ENCODE results near the gene PRXL2B.
"Not testable (repeated sequence)": the region's sequence is repeated elsewhere in the genome, so short reads cannot be mapped to it uniquely, and the experiment has no call there.

PRXL2B gene

GRCh38 chr1:2550309-2550861 is 36.2 kb upstream of the PRXL2B start:
- not testable (repeated sequence) for DNase-seq (ENCODE audit: low read depth)

- DNase-seq (ENCODE audit: low read depth), result not testable (repeated sequence)
Measured at GRCh38 chr1:2551544-2551943, 35.0 kb upstream of the PRXL2B start.

- DNase-seq (ENCODE audit: low read depth), result no peak
Measured at GRCh38 chr1:2552189-2552588, 34.4 kb upstream of the PRXL2B start.

GRCh38 chr1:2553076-2553475 is 33.5 kb upstream of the PRXL2B start:
- DNase-seq (ENCODE audit: low read depth), result not testable (repeated sequence)

GRCh38 chr1:2553871-2554620 is 32.5 kb upstream of the PRXL2B start:
- no peak for DNase-seq (ENCODE audit: low read depth)

- DNase-seq (ENCODE audit: low read depth), result no peak
Measured at GRCh38 chr1:2554621-2555387, 31.8 kb upstream of the PRXL2B start.

- no peak for DNase-seq (ENCODE audit: low read depth)
Measured at GRCh38 chr1:2555634-2556276, 30.8 kb upstream of the PRXL2B start.

GRCh38 chr1:2556277-2556677 is 30.3 kb upstream of the PRXL2B start, which contains the start of gene TNFRSF14:
TNFRSF14 (plus strand) TSS chr1:2556371; CDS start chr1:2556665, 294 bp downstream.
- no peak for DNase-seq (ENCODE audit: low read depth)

GRCh38 chr1:2556678-2557481 is 29.7 kb upstream of the PRXL2B start:
- no peak for DNase-seq (ENCODE audit: low read depth)

- no peak for DNase-seq (ENCODE audit: low read depth)
Measured at GRCh38 chr1:2557482-2558400, 28.8 kb upstream of the PRXL2B start.

GRCh38 chr1:2558420-2558819 is 28.2 kb upstream of the PRXL2B start:
- DNase-seq (ENCODE audit: low read depth), result no peak

GRCh38 chr1:2558861-2559260 is 27.7 kb upstream of the PRXL2B start:
- DNase-seq (ENCODE audit: low read depth), result no peak

GRCh38 chr1:2559509-2560298 is 26.9 kb upstream of the PRXL2B start:
- DNase-seq (ENCODE audit: low read depth), result no peak

GRCh38 chr1:2560299-2561073 is 26.1 kb upstream of the PRXL2B start:
- no peak for DNase-seq (ENCODE audit: low read depth)

GRCh38 chr1:2561446-2561845 is 25.1 kb upstream of the PRXL2B start:
- no peak for DNase-seq (ENCODE audit: low read depth)

GRCh38 chr1:2561898-2562895 is 24.4 kb upstream of the PRXL2B start:
- no peak for DNase-seq (ENCODE audit: low read depth)

GRCh38 chr1:2563205-2563604 is 23.4 kb upstream of the PRXL2B start:
- DNase-seq (ENCODE audit: low read depth), result no peak
